NCI-H226 (cell line): Measurements from ENCODE around the gene BEND6.
"Not testable (repeated sequence)": the region's sequence is repeated elsewhere in the genome, so short reads cannot be mapped to it uniquely, and the experiment has no call there.

ENCODE experiments used
- DNase-seq: peaks from one replicate; pipeline ENCODE4 v3.0.0-alpha.2; 2015

BEND6 gene

GRCh38 chr6:56986611-56987010, 31.7 kb downstream of the BEND6 start:
- DNase-seq = no peak

GRCh38 chr6:56988145-56988544, 33.2 kb downstream of the BEND6 start:
- DNase-seq = no peak

- DNase-seq = no peak
These were observed 37.1 kb downstream of the BEND6 start for GRCh38 chr6:56992036-56992435.

GRCh38 chr6:56992703-56993102, 37.8 kb downstream of the BEND6 start:
- DNase-seq = no peak

GRCh38 chr6:56995347-56995902, 40.5 kb downstream of the BEND6 start:
- no peak for DNase-seq

GRCh38 chr6:56996401-56996800, 41.5 kb downstream of the BEND6 start:
- no peak for DNase-seq

GRCh38 chr6:56999049-56999448, 44.1 kb downstream of the BEND6 start:
- DNase-seq = no peak

- not testable (repeated sequence) for DNase-seq
These were observed 44.8 kb downstream of the BEND6 start for GRCh38 chr6:56999748-57000147.

- DNase-seq = no peak
These were observed 47.3 kb downstream of the BEND6 start for GRCh38 chr6:57002197-57002596.

GRCh38 chr6:57004292-57004691, 49.4 kb downstream of the BEND6 start:
- no peak for DNase-seq

- no peak for DNase-seq
These were observed 51.2 kb downstream of the BEND6 start for GRCh38 chr6:57006101-57006500.

- DNase-seq = not testable (repeated sequence)
These were observed 53.2 kb downstream of the BEND6 start for GRCh38 chr6:57008069-57008468.

- DNase-seq = peak; percentile 68
These were observed 58.6 kb downstream of the BEND6 start for GRCh38 chr6:57013521-57013926.

- DNase-seq = no peak
These were observed 62.2 kb downstream of the BEND6 start for GRCh38 chr6:57017069-57017468.

- DNase-seq = no peak
These were observed 62.9 kb downstream of the BEND6 start for GRCh38 chr6:57017841-57018240.

- DNase-seq = no peak
These were observed 64.5 kb downstream of the BEND6 start for GRCh38 chr6:57019434-57019833.

- peak; percentile 14 for DNase-seq
These were observed 66.3 kb downstream of the BEND6 start for GRCh38 chr6:57021086-57021720.

GRCh38 chr6:57024321-57024720, 69.4 kb downstream of the BEND6 start:
- no peak for DNase-seq

GRCh38 chr6:57024775-57025174, 69.9 kb downstream of the BEND6 start:
- no peak for DNase-seq

- no peak for DNase-seq
These were observed 71.1 kb downstream of the BEND6 start for GRCh38 chr6:57026001-57026400.

- DNase-seq = no peak
These were observed 72.4 kb downstream of the BEND6 start for GRCh38 chr6:57027301-57027700.

- DNase-seq = no peak
These were observed 74.3 kb downstream of the BEND6 start for GRCh38 chr6:57029213-57029612.

GRCh38 chr6:57033228-57033627, 78.3 kb downstream of the BEND6 start:
- DNase-seq = no peak

- DNase-seq = no peak
These were observed 80.6 kb downstream of the BEND6 start for GRCh38 chr6:57035549-57035948.

- DNase-seq = no peak
These were observed 84.0 kb downstream of the BEND6 start for GRCh38 chr6:57038906-57039305.
